NCI-H2029 treated with DMSO at 0.1 percent for 48 hours (cell line): ENCODE results near the gene GSN.

Source experiments
- DNase-seq: peaks from one replicate; lab custom pipeline; 2025; lab: John Stamatoyannopoulos, UW

Gene GSN

DNA sequence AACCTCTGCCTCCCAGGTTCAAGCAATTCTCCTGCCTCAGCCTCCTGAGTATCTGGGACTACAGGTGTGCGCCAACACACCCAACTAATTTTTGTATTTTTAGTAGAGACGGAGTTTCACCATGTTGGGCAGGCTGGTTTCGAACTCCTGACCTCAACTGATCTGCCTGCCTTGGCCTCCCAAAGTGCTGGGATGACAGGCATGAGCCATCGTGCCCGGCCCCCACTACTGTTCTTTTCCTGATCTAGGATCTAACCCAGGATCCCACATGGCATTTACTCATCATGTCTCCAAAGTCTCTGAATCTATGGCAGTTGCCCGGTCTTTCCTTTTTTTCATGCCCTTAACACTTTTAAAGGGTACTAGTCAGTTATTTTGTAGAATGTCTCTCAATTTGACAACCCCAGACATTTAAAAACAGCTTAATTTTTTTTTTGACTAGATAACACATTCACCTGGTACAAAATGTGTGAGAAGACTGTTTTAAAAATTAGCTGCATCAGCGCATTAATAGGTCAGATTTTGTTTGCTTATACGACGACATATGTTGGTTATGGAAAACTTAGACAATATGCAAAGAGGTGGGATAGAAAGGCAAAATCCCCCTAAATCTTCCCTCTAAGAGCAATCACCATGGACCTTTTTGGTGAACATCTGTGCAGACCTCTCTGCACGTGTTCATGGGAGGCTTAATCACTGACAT, 55.6 kb downstream of the GSN start:
- no peak for DNase-seq

- DNase-seq: no peak
Observed at GRCh38 chr9:121324316-121324715, 56.4 kb downstream of the GSN start.

GRCh38 chr9:121324755-121325154, 56.8 kb downstream of the GSN start:
- DNase-seq: no peak

DNA sequence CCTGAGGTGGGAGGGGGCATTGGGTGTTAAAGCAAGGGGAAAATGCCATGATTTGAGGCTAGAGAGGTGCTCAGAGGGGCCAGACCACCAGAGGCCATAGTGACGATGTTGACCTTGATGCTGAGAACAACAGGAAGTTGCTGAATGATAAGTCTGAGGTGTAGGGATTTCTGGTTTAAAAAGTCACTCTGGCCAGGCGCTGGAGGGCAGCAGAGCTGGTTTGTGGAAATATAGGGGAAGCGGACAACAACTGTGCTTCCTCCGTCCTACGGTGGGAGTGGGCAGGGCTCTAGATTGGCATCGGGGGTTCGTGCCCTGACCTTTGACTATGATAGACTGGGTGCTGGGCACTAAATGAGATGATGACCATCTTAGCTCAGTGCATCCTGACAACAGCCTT, 57.4 kb downstream of the GSN start:
- DNase-seq: no peak

- DNase-seq: no peak
Observed at GRCh38 chr9:121326130-121326838, 58.3 kb downstream of the GSN start.

GRCh38 chr9:121326901-121327613, 59.1 kb downstream of the GSN start:
- DNase-seq: no peak

GRCh38 chr9:121328476-121328875, 60.5 kb downstream of the GSN start:
- DNase-seq: no peak

DNA sequence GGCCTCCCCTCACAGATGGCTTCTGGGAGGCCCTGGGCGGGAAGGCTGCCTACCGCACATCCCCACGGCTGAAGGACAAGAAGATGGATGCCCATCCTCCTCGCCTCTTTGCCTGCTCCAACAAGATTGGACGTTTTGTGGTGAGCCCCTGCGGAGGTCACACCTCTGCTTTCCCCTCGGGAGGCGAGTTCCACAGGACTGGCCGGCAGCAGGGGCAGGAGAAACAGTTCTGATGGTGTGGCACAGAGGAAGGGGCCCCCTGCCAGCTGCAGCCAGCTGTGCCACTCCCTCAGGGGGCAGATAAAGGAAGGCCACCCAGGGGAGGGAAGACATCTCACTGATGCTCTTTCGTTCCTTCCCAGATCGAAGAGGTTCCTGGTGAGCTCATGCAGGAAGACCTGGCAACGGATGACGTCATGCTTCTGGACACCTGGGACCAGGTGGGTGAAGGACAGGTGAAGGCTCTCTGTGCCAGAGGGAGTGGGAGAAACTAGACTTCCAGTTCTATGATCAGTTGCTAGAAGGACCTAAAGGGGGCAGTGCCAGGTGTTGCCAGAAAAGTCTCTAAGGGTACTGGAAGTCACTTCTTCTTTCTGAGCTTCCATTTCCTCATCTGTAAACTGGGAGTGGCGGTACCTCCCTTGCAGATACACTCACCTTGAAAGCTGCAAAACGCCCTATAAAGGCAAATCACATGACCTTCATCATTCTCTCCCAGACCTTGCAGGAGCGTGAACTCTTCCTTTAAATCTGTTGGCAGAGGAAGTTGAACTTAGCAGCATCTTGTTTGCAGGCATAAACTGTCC, 61.1 kb downstream of the GSN start:
- no peak for DNase-seq

DNA sequence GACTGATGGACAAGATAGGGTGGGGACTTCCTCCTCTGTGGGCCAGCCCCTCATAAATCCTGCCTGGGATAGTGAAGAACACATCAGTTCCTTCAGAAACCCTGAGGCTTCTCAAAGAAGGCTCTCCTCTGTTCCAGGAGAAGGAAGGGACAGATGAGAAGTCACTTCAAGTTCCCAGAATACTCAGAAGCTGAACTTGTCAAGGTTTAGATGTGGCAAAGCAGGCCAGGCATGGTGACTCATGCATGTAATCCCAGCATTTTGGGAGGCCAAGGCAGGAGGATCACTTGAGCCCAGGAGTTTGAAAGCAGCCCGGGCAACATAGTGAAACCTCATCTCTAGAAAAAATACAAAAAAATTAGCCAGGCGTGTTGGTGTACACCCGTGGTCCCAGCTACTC, 63.6 kb downstream of the GSN start:
- DNase-seq: no peak

DNA sequence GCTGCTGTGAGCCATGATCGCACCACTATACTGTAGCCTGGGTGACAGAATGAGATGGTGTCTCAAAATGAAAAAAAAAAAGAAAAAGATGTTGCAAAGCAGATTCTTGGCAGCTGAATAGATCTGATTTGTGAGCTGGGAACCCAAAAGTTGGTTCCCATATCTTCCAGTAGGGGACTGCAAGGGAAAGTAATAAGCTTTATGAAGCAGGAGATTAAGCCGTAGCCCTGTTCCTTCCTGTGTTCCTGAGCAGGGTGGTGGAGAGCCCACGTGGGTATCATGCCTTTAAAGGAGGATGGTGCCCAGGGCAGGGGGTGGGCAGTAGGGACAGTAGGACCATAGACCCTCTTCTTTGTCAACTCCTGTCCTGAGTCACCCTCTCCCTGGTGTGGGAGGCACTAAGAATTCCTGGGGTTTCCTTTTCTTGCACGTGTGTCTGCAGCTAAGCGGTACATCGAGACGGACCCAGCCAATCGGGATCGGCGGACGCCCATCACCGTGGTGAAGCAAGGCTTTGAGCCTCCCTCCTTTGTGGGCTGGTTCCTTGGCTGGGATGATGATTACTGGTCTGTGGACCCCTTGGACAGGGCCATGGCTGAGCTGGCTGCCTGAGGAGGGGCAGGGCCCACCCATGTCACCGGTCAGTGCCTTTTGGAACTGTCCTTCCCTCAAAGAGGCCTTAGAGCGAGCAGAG, 64.2 kb downstream of the GSN start:
- DNase-seq: no peak

DNA sequence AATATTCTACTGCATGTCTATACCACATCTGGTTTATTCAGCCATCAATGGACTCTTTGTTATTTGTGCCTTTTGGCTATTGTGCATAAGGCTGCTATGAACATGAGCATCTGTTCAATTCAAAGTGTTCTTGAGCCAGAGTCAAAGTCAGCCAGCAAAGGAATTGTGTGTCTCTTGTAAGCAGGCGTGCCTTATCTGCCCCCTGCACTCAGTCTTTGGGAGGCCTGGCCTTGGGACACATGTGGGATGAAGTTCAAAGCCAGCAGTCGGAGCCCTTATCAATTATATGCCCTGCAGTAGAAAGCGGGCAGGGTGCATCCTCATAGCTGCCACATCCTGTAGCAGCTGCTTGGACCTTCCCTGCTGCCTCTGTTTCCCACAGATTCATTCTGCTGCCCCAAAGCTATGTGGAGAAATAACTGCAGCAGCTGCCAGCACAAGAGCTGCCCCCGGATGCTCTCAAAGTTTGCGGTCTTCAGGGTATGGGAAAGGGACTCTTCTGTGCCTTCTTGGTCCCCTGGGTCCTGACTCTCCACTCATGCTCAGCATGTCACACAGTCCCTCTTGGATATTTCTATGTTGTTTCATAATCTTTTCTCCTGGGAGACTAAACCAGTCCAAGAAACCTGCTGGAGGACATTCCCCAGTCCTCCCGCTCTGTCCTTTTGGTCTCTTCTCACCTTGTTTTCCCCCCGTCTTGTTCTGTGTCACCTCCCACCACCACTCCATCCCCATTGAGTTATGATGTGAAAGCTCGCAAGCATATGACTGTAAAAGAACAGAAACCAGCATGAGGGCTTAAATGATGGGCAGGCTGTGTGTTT, 66.2 kb downstream of the GSN start:
- no peak for DNase-seq

DNA sequence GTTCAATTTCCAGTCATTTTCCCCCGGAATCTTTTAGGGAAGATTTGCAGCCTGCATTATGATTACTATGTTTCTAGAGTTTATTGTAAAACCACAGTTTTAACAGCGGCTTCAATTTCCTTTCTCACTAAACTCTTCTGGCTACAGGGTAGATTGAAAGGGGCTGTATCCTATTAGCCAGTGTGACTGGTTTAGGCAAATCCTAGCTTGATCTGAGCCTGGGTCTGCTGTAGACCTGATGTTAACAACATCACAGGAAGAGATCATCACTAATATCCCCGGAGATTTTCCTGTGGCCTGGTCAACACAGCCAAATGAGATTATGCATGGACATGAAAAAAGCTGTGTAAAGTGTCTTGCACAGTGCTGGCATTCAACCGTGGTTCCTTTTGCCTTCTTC, 68.7 kb downstream of the GSN start:
- no peak for DNase-seq

DNA sequence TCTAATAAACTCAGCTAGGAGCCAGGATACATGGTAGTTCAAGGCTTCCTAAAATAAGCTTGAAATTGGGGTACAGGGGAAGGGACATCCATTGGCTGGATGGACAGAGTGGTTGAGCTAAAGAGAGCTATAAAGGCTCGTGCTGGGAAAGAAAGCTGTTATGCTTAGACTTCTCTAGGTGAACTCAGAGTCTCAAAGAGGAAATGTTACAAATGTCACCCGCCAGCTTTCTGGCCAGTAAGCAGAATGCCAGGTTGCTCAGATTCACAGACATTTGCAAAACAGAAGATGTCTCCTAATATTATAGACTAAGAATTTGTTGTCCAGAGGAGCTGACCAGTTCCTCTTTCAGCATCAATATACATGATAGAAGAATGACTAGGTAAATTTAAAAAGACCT, 71.5 kb downstream of the GSN start:
- no peak for DNase-seq

- no peak for DNase-seq
Observed at GRCh38 chr9:121340676-121341392, 72.9 kb downstream of the GSN start.

GRCh38 chr9:121344184-121344583, 76.2 kb downstream of the GSN start:
- DNase-seq: peak; percentile 94

- peak; percentile 81 for DNase-seq
Observed at GRCh38 chr9:121345070-121345469, 77.1 kb downstream of the GSN start.

GRCh38 chr9:121348221-121348620, 80.3 kb downstream of the GSN start:
- no peak for DNase-seq

DNA sequence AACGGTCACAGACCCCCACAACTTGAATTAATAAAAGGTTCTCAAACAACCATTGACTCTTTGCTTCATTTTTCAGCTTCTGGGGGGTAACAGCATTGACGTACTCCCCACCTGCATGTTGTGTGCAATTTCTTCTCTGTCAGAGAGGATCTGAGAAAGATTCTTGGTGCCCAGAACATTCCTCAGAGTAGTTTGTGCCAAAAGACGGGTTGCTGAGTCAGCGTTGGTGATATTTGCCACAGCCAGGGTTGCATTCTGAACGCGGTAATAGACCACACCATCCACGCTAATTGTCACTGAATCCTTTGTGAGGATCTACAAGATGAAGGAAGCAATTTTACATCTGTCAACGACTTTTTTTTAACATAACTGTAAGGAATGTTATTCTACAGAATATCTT, 81.0 kb downstream of the GSN start:
- DNase-seq: no peak

GRCh38 chr9:121350036-121350435, 82.1 kb downstream of the GSN start:
- DNase-seq: no peak

- peak; percentile 89 for DNase-seq
Observed at GRCh38 chr9:121350993-121351561, 83.1 kb downstream of the GSN start.
